CD4-positive, alpha-beta T cell (primary cell): ENCODE results near the gene ZNF695. TPM values are rescaled to one million over a fixed set of nuclear protein-coding genes. Genes with fewer than 3 reads are reported as not detected.

ENCODE experiments used
- ATAC-seq: fragments of 200-7000 bp; cut with Tn5 transposase; one replicate; pipeline ENCODE4 v1.10.0; 2022; ENCODE audit warnings: mild to moderate bottlenecking; ENCODE audit not compliant: poor library complexity
- CTCF ChIA-PET: fragments of 350-600 bp; sonication (Branson Sonifier 250); formaldehyde crosslinking; loops from one replicate; lab custom pipeline; 2021; ENCODE audit warnings: antibody characterized with exemption, inconsistent platforms; lab: Charles Lee
- POLR2A ChIA-PET: fragments of 350-600 bp; sonication (Branson Sonifier 250); formaldehyde crosslinking; loops from one replicate; lab custom pipeline; 2021; ENCODE audit warnings: antibody characterized with exemption, inconsistent platforms; lab: Charles Lee
- DNase-seq, 14 experiments: peaks; one replicate each; pipeline ENCODE4 v3.0.0-alpha.2; 2013 to 2020; ENCODE audit warnings: mixed read lengths in 2 of 14
- H3K27ac ChIP-seq, 2 donors: one replicate each; pipeline versions ENCODE4 v1.5.1 to v1.7.0; 2013; ENCODE audit warnings: low read length in 2 of 2, low read depth in 1 of 2, mild to moderate bottlenecking in 1 of 2
- H3K27me3 ChIP-seq, 2 experiments: 1 replicate in 1 of 2; 2 replicates in 1 of 2; pipeline versions ENCODE4 v1.6.1 to v1.7.0; 2013; ENCODE audit warnings: low read length in 2 of 2, control low read depth in 1 of 2, mild to moderate bottlenecking in 1 of 2, moderate library complexity in 1 of 2; ENCODE audit not compliant: insufficient read depth in 2 of 2, control insufficient read depth in 1 of 2
- H3K36me3 ChIP-seq: one replicate; pipeline ENCODE4 v1.6.1; 2013; ENCODE audit warnings: low read length, control low read depth; ENCODE audit not compliant: insufficient read depth
- H3K4me1 ChIP-seq: one replicate; pipeline ENCODE4 v1.6.1; 2013; ENCODE audit warnings: low read length, control low read depth; ENCODE audit not compliant: insufficient read depth
- H3K4me3 ChIP-seq: one replicate; pipeline ENCODE4 v1.5.1; 2013; ENCODE audit warnings: mild to moderate bottlenecking, low read length, moderate library complexity
- H3K9me3 ChIP-seq, 2 experiments: 1 replicate in 1 of 2; 2 replicates in 1 of 2; pipeline versions ENCODE4 v1.6.1 to v1.7.0; 2013; ENCODE audit warnings: low read length in 2 of 2, mild to moderate bottlenecking in 2 of 2, control low read depth in 1 of 2, moderate library complexity in 1 of 2; ENCODE audit not compliant: control insufficient read depth in 1 of 2, insufficient read depth in 1 of 2
- H3K27ac Mint-ChIP-seq: one replicate; pipeline ENCODE4 v1.8.0; 2020; ENCODE audit warnings: mixed read lengths
- H3K27me3 Mint-ChIP-seq: one replicate; pipeline ENCODE4 v1.8.0; 2021; ENCODE audit warnings: mixed read lengths
- H3K36me3 Mint-ChIP-seq: one replicate; pipeline ENCODE4 v1.8.0; 2021; ENCODE audit warnings: low read depth, mixed read lengths
- H3K4me1 Mint-ChIP-seq: one replicate; pipeline ENCODE4 v1.8.0; 2021; ENCODE audit warnings: low read depth, mixed read lengths
- H3K4me3 Mint-ChIP-seq: one replicate; pipeline ENCODE4 v1.8.0; 2020; ENCODE audit warnings: mild to moderate bottlenecking, mixed read lengths
- H3K9me3 Mint-ChIP-seq: one replicate; pipeline ENCODE4 v1.8.0; 2020; ENCODE audit warnings: mixed read lengths
- intact Hi-C, 2 experiments: fragments of 100-400 bp; cut with DNase I in 1 of 2; cut with micrococcal nuclease in 1 of 2; formaldehyde crosslinking; loops; one replicate each; pipeline versions ENCODE4 v1.15.1 to v1.9.0; 2023 to 2025; cut with DNase I, micrococcal nuclease
- total RNA-seq, 174 experiments: library from RNA in 2 of 174; stranded (reverse) in 2 of 174; gene quantifications; one replicate each; pipeline ENCODE4 v1.2.3 and lab custom pipeline; 2021 to 2026
- TF ChIP-seq, protein P1 (sequence below): fragments of 200-600 bp; IDR thresholded peaks from one replicate; pipeline ENCODE4 v1.8.0; 2022; ENCODE audit warnings: antibody characterized with exemption, mild to moderate bottlenecking

The ZNF695 gene
- total RNA-seq, 2 experiments from 2014 or later: not detected

GRCh38 chr1:246987083-246987690 is 20.7 kb downstream of the ZNF695 start:
- H3K27ac ChIP-seq: no peak overlapping the region
- no peaks in the 10 kb centered on the region for H3K27me3 ChIP-seq
- Mint-ChIP-seq H3K27ac (no peak overlapping the region), H3K27me3 (no peaks in the 10 kb centered on the region), H3K9me3 (peaks cover 31% of the 10 kb centered on the region), H3K4me3 (no peak overlapping the region), H3K36me3 (peaks cover 71% of the 10 kb centered on the region), H3K4me1 (no peaks in the 10 kb centered on the region)
- H3K36me3 ChIP-seq: no peaks in the 10 kb centered on the region
- ChIA-PET POLR2A (no interaction called here), CTCF (no interaction called here)
- ATAC-seq (no peak), DNase-seq (no peak)
- intact Hi-C loops: no loop called here
- peaks cover 50 to 84% of the 10 kb centered on the region in 2 experiments for H3K9me3 ChIP-seq
- H3K4me1 ChIP-seq: no peaks in the 10 kb centered on the region
- TF ChIP-seq, protein P1, sequence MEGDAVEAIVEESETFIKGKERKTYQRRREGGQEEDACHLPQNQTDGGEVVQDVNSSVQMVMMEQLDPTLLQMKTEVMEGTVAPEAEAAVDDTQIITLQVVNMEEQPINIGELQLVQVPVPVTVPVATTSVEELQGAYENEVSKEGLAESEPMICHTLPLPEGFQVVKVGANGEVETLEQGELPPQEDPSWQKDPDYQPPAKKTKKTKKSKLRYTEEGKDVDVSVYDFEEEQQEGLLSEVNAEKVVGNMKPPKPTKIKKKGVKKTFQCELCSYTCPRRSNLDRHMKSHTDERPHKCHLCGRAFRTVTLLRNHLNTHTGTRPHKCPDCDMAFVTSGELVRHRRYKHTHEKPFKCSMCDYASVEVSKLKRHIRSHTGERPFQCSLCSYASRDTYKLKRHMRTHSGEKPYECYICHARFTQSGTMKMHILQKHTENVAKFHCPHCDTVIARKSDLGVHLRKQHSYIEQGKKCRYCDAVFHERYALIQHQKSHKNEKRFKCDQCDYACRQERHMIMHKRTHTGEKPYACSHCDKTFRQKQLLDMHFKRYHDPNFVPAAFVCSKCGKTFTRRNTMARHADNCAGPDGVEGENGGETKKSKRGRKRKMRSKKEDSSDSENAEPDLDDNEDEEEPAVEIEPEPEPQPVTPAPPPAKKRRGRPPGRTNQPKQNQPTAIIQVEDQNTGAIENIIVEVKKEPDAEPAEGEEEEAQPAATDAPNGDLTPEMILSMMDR: no peak
- no peak overlapping the region for H3K4me3 ChIP-seq

- H3K9me3 Mint-ChIP-seq: peaks cover 14% of the 10 kb centered on the region
- H3K27ac ChIP-seq: no peak overlapping the region
- no peaks in the 10 kb centered on the region for H3K36me3 ChIP-seq
- H3K4me1 Mint-ChIP-seq: no peaks in the 10 kb centered on the region
- H3K27ac Mint-ChIP-seq: no peak overlapping the region
- DNase-seq: no peak
- peaks cover 5% of the 10 kb centered on the region for H3K27me3 Mint-ChIP-seq
- intact Hi-C loops: no loop called here
- peaks cover 19% of the 10 kb centered on the region for H3K36me3 Mint-ChIP-seq
- TF ChIP-seq, protein P1: no peak
- H3K27me3 ChIP-seq: no peaks in the 10 kb centered on the region
- H3K4me3 Mint-ChIP-seq: no peak overlapping the region
- ChIA-PET CTCF (no interaction called here), POLR2A (no interaction called here)
- H3K4me3 ChIP-seq: no peak overlapping the region
- no peak for ATAC-seq
- no peaks in the 10 kb centered on the region for H3K4me1 ChIP-seq
- peaks cover 21 to 38% of the 10 kb centered on the region in 2 experiments for H3K9me3 ChIP-seq
Measured at GRCh38 chr1:246978785-246979184, 29.1 kb downstream of the ZNF695 start.

DNA sequence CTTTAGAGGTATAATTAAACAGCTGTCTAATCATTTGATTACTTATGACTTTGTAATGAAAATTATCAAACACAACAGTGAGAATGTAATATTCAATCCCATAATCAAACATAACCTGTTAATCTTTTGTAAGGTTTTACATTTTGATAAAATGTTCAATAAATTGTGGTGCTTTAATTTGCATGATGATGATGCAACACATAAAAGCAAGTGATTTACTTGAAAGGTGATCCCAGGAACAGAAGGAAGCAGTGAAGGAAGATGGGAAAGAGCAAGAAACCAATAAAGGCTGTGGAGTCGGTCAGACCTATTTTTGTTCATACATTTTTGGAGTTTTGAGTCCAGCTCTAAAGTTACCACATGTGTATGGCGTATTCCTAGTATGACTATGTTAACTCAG is 29.6 kb downstream of the ZNF695 start:
- no peaks in the 10 kb centered on the region for H3K4me1 ChIP-seq
- no peak overlapping the region for H3K27ac Mint-ChIP-seq
- no peak for ATAC-seq
- ChIA-PET POLR2A (no interaction called here), CTCF (no interaction called here)
- peaks cover 14% of the 10 kb centered on the region for H3K9me3 Mint-ChIP-seq
- no peaks in the 10 kb centered on the region for H3K36me3 ChIP-seq
- peaks cover 16 to 33% of the 10 kb centered on the region in 2 experiments for H3K9me3 ChIP-seq
- TF ChIP-seq, protein P1: no peak
- no peak for DNase-seq
- H3K4me3 ChIP-seq: no peak overlapping the region
- H3K4me3 Mint-ChIP-seq: no peak overlapping the region
- no peaks in the 10 kb centered on the region for H3K27me3 ChIP-seq
- H3K4me1 Mint-ChIP-seq: no peaks in the 10 kb centered on the region
- intact Hi-C loops: no loop called here
- H3K36me3 Mint-ChIP-seq: peaks cover 18% of the 10 kb centered on the region
- peaks cover 5% of the 10 kb centered on the region for H3K27me3 Mint-ChIP-seq
- no peak overlapping the region for H3K27ac ChIP-seq
